Measurements from ENCODE around the gene GAS7.

Gene GAS7

GRCh38 chr17:10171122-10171571 lies 27.3 kb downstream of the GAS7 start:
- no peak overlapping the region for H3K4me3 ChIP-seq (ENCODE audit: low read depth, low read length)
- no peak overlapping the region for H3K27ac ChIP-seq (ENCODE audit: low read depth, low read length)

DNA sequence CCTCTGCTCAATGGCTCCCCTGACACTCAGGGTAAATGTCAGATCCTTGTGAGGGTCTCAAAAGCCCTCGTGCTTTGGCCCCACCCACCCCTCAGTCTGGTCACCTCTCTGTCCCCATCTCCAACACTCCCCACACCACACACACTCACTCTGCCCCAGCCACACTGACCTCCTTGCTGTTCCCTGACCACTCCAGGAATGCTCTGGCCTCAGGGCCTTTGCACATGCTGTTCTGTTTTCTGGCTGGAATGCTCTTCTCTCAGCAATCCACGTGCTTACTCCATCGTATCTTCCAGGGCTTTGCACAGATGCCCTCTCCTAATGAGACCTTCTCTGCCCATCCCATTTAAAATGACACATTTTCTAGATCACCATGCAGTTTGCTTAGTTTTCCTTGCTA lies 28.2 kb downstream of the GAS7 start:
- Histone ChIP-seq H3K9me3 (ENCODE audit: control insufficient read depth, insufficient read depth, low read depth, low read length) (peaks cover 7% of the 10 kb centered on the region), H3K9ac (ENCODE audit: low read length) (no peak overlapping the region), H3K27ac (ENCODE audit: low read depth, low read length) (no peak overlapping the region), H3K27me3 (ENCODE audit: control insufficient read depth, insufficient read depth, low read length) (no peaks in the 10 kb centered on the region), H3K4me3 (ENCODE audit: low read depth, low read length) (no peak overlapping the region), H3K36me3 (ENCODE audit: control insufficient read depth, insufficient read depth, low read length) (no peaks in the 10 kb centered on the region), H3K4me1 (ENCODE audit: control insufficient read depth, insufficient read depth, low read length) (peaks cover 19% of the 10 kb centered on the region)

More at GRCh38 chr17:10171122-10171571, 27.3 kb downstream of the GAS7 start:
- H3K9ac ChIP-seq (ENCODE audit: low read length) = no peak overlapping the region
- no peaks in the 10 kb centered on the region for H3K36me3 ChIP-seq (ENCODE audit: control insufficient read depth, insufficient read depth, low read length)
- H3K9me3 ChIP-seq (ENCODE audit: control insufficient read depth, insufficient read depth, low read depth, low read length) = peaks cover 7% of the 10 kb centered on the region
- no peaks in the 10 kb centered on the region for H3K27me3 ChIP-seq (ENCODE audit: control insufficient read depth, insufficient read depth, low read length)
- H3K4me1 ChIP-seq (ENCODE audit: control insufficient read depth, insufficient read depth, low read length) = peaks cover 23% of the 10 kb centered on the region

DNA sequence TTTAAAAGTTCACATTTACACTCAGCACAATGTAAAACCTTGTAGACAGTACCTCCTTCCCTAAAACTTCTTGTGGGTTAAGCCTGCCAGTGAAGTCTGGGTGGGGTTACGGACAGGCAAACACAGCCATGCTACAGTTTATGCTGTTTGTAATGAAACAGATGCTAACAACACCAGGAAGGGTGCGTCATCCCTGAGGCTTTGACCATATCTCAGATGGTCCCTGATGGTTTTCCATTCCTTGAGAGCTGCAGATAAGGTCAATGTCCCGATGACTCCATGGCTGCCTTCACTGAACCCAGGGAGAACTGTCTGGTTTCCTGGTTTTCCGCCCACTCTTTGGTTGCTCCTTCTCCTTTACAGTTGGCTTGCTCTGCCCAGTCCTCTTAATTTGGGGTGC lies 29.1 kb downstream of the GAS7 start:
- peaks cover 19% of the 10 kb centered on the region for H3K4me1 ChIP-seq (ENCODE audit: control insufficient read depth, insufficient read depth, low read length)
- H3K27me3 ChIP-seq (ENCODE audit: control insufficient read depth, insufficient read depth, low read length) = no peaks in the 10 kb centered on the region
- H3K36me3 ChIP-seq (ENCODE audit: control insufficient read depth, insufficient read depth, low read length) = no peaks in the 10 kb centered on the region
- no peak overlapping the region for H3K9ac ChIP-seq (ENCODE audit: low read length)
- peaks cover 7% of the 10 kb centered on the region for H3K9me3 ChIP-seq (ENCODE audit: control insufficient read depth, insufficient read depth, low read depth, low read length)
- H3K27ac ChIP-seq (ENCODE audit: low read depth, low read length) = no peak overlapping the region
- no peak overlapping the region for H3K4me3 ChIP-seq (ENCODE audit: low read depth, low read length)

GRCh38 chr17:10166176-10166935 lies 32.0 kb downstream of the GAS7 start:
- no peak overlapping the region for H3K4me3 ChIP-seq (ENCODE audit: low read depth, low read length)
- peaks cover 5% of the 10 kb centered on the region; the same call in 1 of the 2 replicates for H3K4me1 ChIP-seq (ENCODE audit: control insufficient read depth, insufficient read depth, low read length)
- no peak overlapping the region for H3K9ac ChIP-seq (ENCODE audit: low read length)
- no peaks in the 10 kb centered on the region for H3K36me3 ChIP-seq (ENCODE audit: control insufficient read depth, insufficient read depth, low read length)
- no peak overlapping the region for H3K27ac ChIP-seq (ENCODE audit: low read depth, low read length)
- H3K9me3 ChIP-seq (ENCODE audit: control insufficient read depth, insufficient read depth, low read depth, low read length) = no peaks in the 10 kb centered on the region
- H3K27me3 ChIP-seq (ENCODE audit: control insufficient read depth, insufficient read depth, low read length) = no peaks in the 10 kb centered on the region

DNA sequence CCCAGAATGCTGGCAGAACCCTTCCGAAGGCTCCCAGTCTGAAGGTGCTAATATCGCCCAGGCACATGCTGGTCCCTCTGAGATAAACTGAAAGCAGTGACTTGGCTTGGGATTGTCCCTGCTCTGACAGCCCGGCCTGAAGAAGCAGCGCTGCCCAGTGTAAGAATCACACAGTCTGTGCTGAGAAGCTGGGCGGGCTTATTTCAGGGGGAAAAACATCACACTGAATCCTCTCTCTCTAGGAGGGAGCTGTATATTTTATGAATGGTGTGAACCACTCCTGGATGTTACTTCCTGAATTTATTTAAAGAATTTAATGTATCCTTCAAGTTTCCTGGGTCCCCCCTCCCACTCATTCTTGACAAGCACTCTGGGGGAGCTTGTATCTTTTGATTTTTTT lies 36.3 kb downstream of the GAS7 start:
- Histone ChIP-seq H3K9me3 (ENCODE audit: control insufficient read depth, insufficient read depth, low read depth, low read length) (no peaks in the 10 kb centered on the region), H3K27me3 (ENCODE audit: control insufficient read depth, insufficient read depth, low read length) (no peaks in the 10 kb centered on the region), H3K9ac (ENCODE audit: low read length) (no peak overlapping the region), H3K4me3 (ENCODE audit: low read depth, low read length) (no peak overlapping the region), H3K36me3 (ENCODE audit: control insufficient read depth, insufficient read depth, low read length) (no peaks in the 10 kb centered on the region), H3K4me1 (ENCODE audit: control insufficient read depth, insufficient read depth, low read length) (peaks cover under 1% of the 10 kb centered on the region; the same call in 1 of the 2 replicates), H3K27ac (ENCODE audit: low read depth, low read length) (no peak overlapping the region)

- Histone ChIP-seq H3K36me3 (ENCODE audit: control insufficient read depth, insufficient read depth, low read length) (no peaks in the 10 kb centered on the region), H3K9me3 (ENCODE audit: control insufficient read depth, insufficient read depth, low read depth, low read length) (no peaks in the 10 kb centered on the region), H3K27ac (ENCODE audit: low read depth, low read length) (no peak overlapping the region), H3K4me1 (ENCODE audit: control insufficient read depth, insufficient read depth, low read length) (peaks cover 7% of the 10 kb centered on the region; the same call in 1 of the 2 replicates), H3K9ac (ENCODE audit: low read length) (no peak overlapping the region), H3K4me3 (ENCODE audit: low read depth, low read length) (no peak overlapping the region), H3K27me3 (ENCODE audit: control insufficient read depth, insufficient read depth, low read length) (no peaks in the 10 kb centered on the region)
Observed at GRCh38 chr17:10161386-10161785, 37.0 kb downstream of the GAS7 start.

GRCh38 chr17:10156948-10157607 lies 41.3 kb downstream of the GAS7 start:
- Histone ChIP-seq H3K4me1 (ENCODE audit: control insufficient read depth, insufficient read depth, low read length) (peaks cover 9% of the 10 kb centered on the region; the same call in 1 of the 2 replicates), H3K9ac (ENCODE audit: low read length) (no peak overlapping the region), H3K27ac (ENCODE audit: low read depth, low read length) (no peak overlapping the region), H3K9me3 (ENCODE audit: control insufficient read depth, insufficient read depth, low read depth, low read length) (no peaks in the 10 kb centered on the region), H3K27me3 (ENCODE audit: control insufficient read depth, insufficient read depth, low read length) (no peaks in the 10 kb centered on the region), H3K36me3 (ENCODE audit: control insufficient read depth, insufficient read depth, low read length) (no peaks in the 10 kb centered on the region), H3K4me3 (ENCODE audit: low read depth, low read length) (no peak overlapping the region)

- Histone ChIP-seq H3K4me3 (ENCODE audit: low read depth, low read length) (no peak overlapping the region), H3K9me3 (ENCODE audit: control insufficient read depth, insufficient read depth, low read depth, low read length) (no peaks in the 10 kb centered on the region), H3K9ac (ENCODE audit: low read length) (no peak overlapping the region), H3K4me1 (ENCODE audit: control insufficient read depth, insufficient read depth, low read length) (peaks cover 9% of the 10 kb centered on the region; the same call in 1 of the 2 replicates), H3K27me3 (ENCODE audit: control insufficient read depth, insufficient read depth, low read length) (no peaks in the 10 kb centered on the region), H3K27ac (ENCODE audit: low read depth, low read length) (no peak overlapping the region), H3K36me3 (ENCODE audit: control insufficient read depth, insufficient read depth, low read length) (no peaks in the 10 kb centered on the region)
Observed at GRCh38 chr17:10156599-10156947, 41.8 kb downstream of the GAS7 start.

DNA sequence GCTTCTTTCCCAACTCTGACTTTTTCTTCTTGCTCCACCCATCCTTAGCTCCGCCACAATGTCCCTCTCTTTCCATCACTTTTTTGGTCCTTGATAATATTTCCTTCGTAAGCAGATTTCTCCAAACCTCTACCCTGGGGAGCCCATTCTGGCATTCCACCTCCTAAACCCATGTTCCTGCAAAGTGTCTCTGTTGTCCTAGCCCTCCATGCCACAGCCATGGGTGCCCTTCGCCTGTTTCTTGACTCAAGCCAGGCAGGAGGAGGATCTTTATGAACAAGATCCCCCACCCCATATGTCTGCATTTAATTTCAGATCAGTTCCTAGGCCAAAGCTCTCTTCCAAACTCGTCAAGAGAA lies 42.4 kb downstream of the GAS7 start:
- H3K27me3 ChIP-seq (ENCODE audit: control insufficient read depth, insufficient read depth, low read length) = no peaks in the 10 kb centered on the region
- no peak overlapping the region for H3K27ac ChIP-seq (ENCODE audit: low read depth, low read length)
- no peaks in the 10 kb centered on the region for H3K9me3 ChIP-seq (ENCODE audit: control insufficient read depth, insufficient read depth, low read depth, low read length)
- no peak overlapping the region for H3K9ac ChIP-seq (ENCODE audit: low read length)
- H3K4me1 ChIP-seq (ENCODE audit: control insufficient read depth, insufficient read depth, low read length) = peaks cover 9% of the 10 kb centered on the region; the same call in 1 of the 2 replicates
- no peak overlapping the region for H3K4me3 ChIP-seq (ENCODE audit: low read depth, low read length)
- H3K36me3 ChIP-seq (ENCODE audit: control insufficient read depth, insufficient read depth, low read length) = no peaks in the 10 kb centered on the region

- no peak overlapping the region for H3K4me3 ChIP-seq (ENCODE audit: low read depth, low read length)
- H3K27ac ChIP-seq (ENCODE audit: low read depth, low read length) = no peak overlapping the region
- H3K9ac ChIP-seq (ENCODE audit: low read length) = no peak overlapping the region
- peaks cover 9% of the 10 kb centered on the region; the same call in 1 of the 2 replicates for H3K4me1 ChIP-seq (ENCODE audit: control insufficient read depth, insufficient read depth, low read length)
- no peaks in the 10 kb centered on the region for H3K9me3 ChIP-seq (ENCODE audit: control insufficient read depth, insufficient read depth, low read depth, low read length)
- no peaks in the 10 kb centered on the region for H3K27me3 ChIP-seq (ENCODE audit: control insufficient read depth, insufficient read depth, low read length)
- no peaks in the 10 kb centered on the region for H3K36me3 ChIP-seq (ENCODE audit: control insufficient read depth, insufficient read depth, low read length)
Observed at GRCh38 chr17:10155371-10156076, 42.9 kb downstream of the GAS7 start.

Measured in HUES6 (cell line).